HG03060 (cell line): Measurements from ENCODE around the gene NRN1L.

Experiments used
- ATAC-seq: cut with Tn5 transposase; IDR thresholded peaks from one replicate; pipeline ENCODE4 v1.9.1; 2021; ENCODE audit warnings: low read depth, moderate number of reproducible peaks; ENCODE audit not compliant: unreplicated experiment

The NRN1L gene

GRCh38 chr16:67933805-67934204, 49.1 kb downstream of the NRN1L start:
- ATAC-seq = no peak

GRCh38 chr16:67934306-67935100, 49.8 kb downstream of the NRN1L start:
- no peak for ATAC-seq

- ATAC-seq = no peak
Observed at GRCh38 chr16:67935101-67935401, 50.4 kb downstream of the NRN1L start.

GRCh38 chr16:67935402-67936123, 50.9 kb downstream of the NRN1L start:
- ATAC-seq = peak; percentile 74
